GM18526 (cell line): ENCODE measurements around the gene NAGS.

ENCODE experiments used
- POLR2A ChIP-seq: IDR thresholded peaks from 3 replicates; pipeline ENCODE4 v1.6.1; 2011; ENCODE audit not compliant: insufficient read length; ENCODE audit errors: extremely low read depth

The NAGS gene

GRCh38 chr17:43983196-43983514 lies 21.3 kb upstream of the NAGS start:
- TF ChIP-seq POLR2A, result no peak

- TF ChIP-seq POLR2A, result no peak
These were observed 20.7 kb upstream of the NAGS start for GRCh38 chr17:43983515-43984411.

GRCh38 chr17:43984521-43984920 lies 19.9 kb upstream of the NAGS start:
- no peak for TF ChIP-seq POLR2A

GRCh38 chr17:43986225-43986981 lies 18.0 kb upstream of the NAGS start:
- TF ChIP-seq POLR2A, result no peak

- no peak for TF ChIP-seq POLR2A
These were observed 17.0 kb upstream of the NAGS start for GRCh38 chr17:43987131-43988021.

GRCh38 chr17:43988301-43988700 lies 16.1 kb upstream of the NAGS start:
- no peak for TF ChIP-seq POLR2A

GRCh38 chr17:43992641-43993040 lies 11.8 kb upstream of the NAGS start:
- TF ChIP-seq POLR2A, result no peak

GRCh38 chr17:43994272-43995149 lies 9.9 kb upstream of the NAGS start:
- no peak for TF ChIP-seq POLR2A

- TF ChIP-seq POLR2A, result no peak
These were observed 9.3 kb upstream of the NAGS start for GRCh38 chr17:43995150-43995471.

- TF ChIP-seq POLR2A, result no peak
These were observed 5.9 kb upstream of the NAGS start for GRCh38 chr17:43998552-43998951.

- TF ChIP-seq POLR2A, result no peak
These were observed 5.4 kb upstream of the NAGS start for GRCh38 chr17:43999024-43999423.

- no peak for TF ChIP-seq POLR2A
These were observed 4.1 kb upstream of the NAGS start for GRCh38 chr17:44000141-44000860.

GRCh38 chr17:44000871-44001460 lies 3.5 kb upstream of the NAGS start:
- TF ChIP-seq POLR2A, result no peak

- no peak for TF ChIP-seq POLR2A
These were observed 2.9 kb upstream of the NAGS start for GRCh38 chr17:44001461-44001920.
